Mesenchymal stem cell (in vitro differentiated cells and primary cell): Measurements from ENCODE around the gene CHURC1.

Experiments
- DNase-seq: peaks from one replicate; pipeline ENCODE4 v3.0.0-alpha.2; 2013
- H2AFZ ChIP-seq: one replicate; pipeline ENCODE4 v1.6.1; 2013; ENCODE audit warnings: low read depth, mild to moderate bottlenecking, control low read depth, inconsistent platforms, low read length, moderate library complexity
- H2AK5ac ChIP-seq: 2 replicates; pipeline ENCODE4 v1.6.1; 2013; ENCODE audit warnings: low read length, moderate library complexity, mild to moderate bottlenecking, inconsistent platforms; ENCODE audit not compliant: severe bottlenecking
- H2BK120ac ChIP-seq: one replicate; pipeline ENCODE4 v1.6.1; 2013; ENCODE audit warnings: low read depth, mild to moderate bottlenecking, inconsistent platforms, low read length, moderate library complexity
- H2BK12ac ChIP-seq, 2 experiments: one replicate each; pipeline ENCODE4 v1.6.1; 2013; ENCODE audit warnings: inconsistent platforms in 2 of 2, low read length in 2 of 2, mild to moderate bottlenecking in 2 of 2, moderate library complexity in 2 of 2, control low read depth in 1 of 2
- H2BK15ac ChIP-seq: one replicate; pipeline ENCODE4 v1.6.1; 2013; ENCODE audit warnings: mild to moderate bottlenecking, low read depth, inconsistent platforms; ENCODE audit not compliant: poor library complexity, severe bottlenecking
- H2BK5ac ChIP-seq: 2 replicates; pipeline ENCODE4 v1.6.1; 2013; ENCODE audit warnings: low read depth, mild to moderate bottlenecking, low read length, control low read depth, inconsistent platforms; ENCODE audit not compliant: poor library complexity, severe bottlenecking
- H3K14ac ChIP-seq, 2 experiments: one replicate each; pipeline ENCODE4 v1.6.1; 2013; ENCODE audit warnings: inconsistent platforms in 2 of 2, low read length in 2 of 2, control low read depth in 1 of 2, mild to moderate bottlenecking in 1 of 2, moderate library complexity in 1 of 2
- H3K18ac ChIP-seq, 2 experiments: one replicate each; pipeline ENCODE4 v1.6.1; 2013; ENCODE audit warnings: inconsistent platforms in 2 of 2, low read length in 2 of 2, control low read depth in 1 of 2, low read depth in 1 of 2, mild to moderate bottlenecking in 1 of 2
- H3K23ac ChIP-seq, 2 experiments: one replicate each; pipeline ENCODE4 v1.6.1; 2013; ENCODE audit warnings: inconsistent platforms in 2 of 2, low read length in 2 of 2, mild to moderate bottlenecking in 2 of 2, moderate library complexity in 2 of 2, control low read depth in 1 of 2
- H3K27ac ChIP-seq: 2 replicates; pipeline ENCODE4 v1.5.1; 2013; ENCODE audit warnings: mild to moderate bottlenecking, moderate library complexity, low read length, control low read depth, inconsistent platforms; ENCODE audit not compliant: poor library complexity, severe bottlenecking
- H3K27me3 ChIP-seq, 2 experiments: 2 replicates each; pipeline versions ENCODE4 v1.6.1 to v1.7.0; 2013; ENCODE audit warnings: low read length in 2 of 2, mild to moderate bottlenecking in 2 of 2, moderate library complexity in 2 of 2, control low read depth in 1 of 2, inconsistent platforms in 1 of 2; ENCODE audit not compliant: control insufficient read depth in 1 of 2, insufficient read depth in 1 of 2
- H3K36me3 ChIP-seq, 2 experiments: 2 replicates each; pipeline versions ENCODE4 v1.6.1 to v1.7.0; 2013; ENCODE audit warnings: low read length in 2 of 2, control low read depth in 1 of 2, inconsistent platforms in 1 of 2, low read depth in 1 of 2, mild to moderate bottlenecking in 1 of 2; ENCODE audit not compliant: insufficient read depth in 2 of 2, control insufficient read depth in 1 of 2
- H3K4ac ChIP-seq, 2 experiments: one replicate each; pipeline ENCODE4 v1.6.1; 2013; ENCODE audit warnings: inconsistent platforms in 2 of 2, low read length in 2 of 2, mild to moderate bottlenecking in 2 of 2, moderate library complexity in 2 of 2, control low read depth in 1 of 2, low read depth in 1 of 2
- H3K4me1 ChIP-seq: 2 replicates; pipeline ENCODE4 v1.6.1; 2013; ENCODE audit warnings: low read depth, low read length, control low read depth; ENCODE audit not compliant: control insufficient read depth, insufficient read depth
- H3K4me2 ChIP-seq: 2 replicates; pipeline ENCODE4 v1.6.1; 2013; ENCODE audit warnings: low read length, mild to moderate bottlenecking, inconsistent platforms; ENCODE audit not compliant: poor library complexity, severe bottlenecking
- H3K4me3 ChIP-seq, 2 experiments: 2 replicates each; pipeline versions ENCODE4 v1.5.1 to v1.7.0; 2013; ENCODE audit warnings: low read length in 2 of 2, mild to moderate bottlenecking in 2 of 2, control low read depth in 1 of 2, low read depth in 1 of 2; ENCODE audit not compliant: insufficient read depth in 1 of 2
- H3K79me1 ChIP-seq: replicated peaks from 2 replicates; pipeline ENCODE4 v1.6.1; 2013; ENCODE audit warnings: mild to moderate bottlenecking, control low read depth, low read length, inconsistent platforms; ENCODE audit not compliant: poor library complexity, severe bottlenecking
- H3K9ac ChIP-seq: 2 replicates; pipeline ENCODE4 v1.7.0; 2013; ENCODE audit warnings: mild to moderate bottlenecking, low read length, moderate library complexity
- H3K9me3 ChIP-seq: 2 replicates; pipeline ENCODE4 v1.7.0; 2013; ENCODE audit warnings: mild to moderate bottlenecking, low read length; ENCODE audit not compliant: control insufficient read depth
- H4K8ac ChIP-seq: one replicate; pipeline ENCODE4 v1.6.1; 2013; ENCODE audit warnings: inconsistent platforms, mild to moderate bottlenecking, low read length, moderate library complexity
- H4K91ac ChIP-seq: one replicate; pipeline ENCODE4 v1.6.1; 2013; ENCODE audit warnings: mild to moderate bottlenecking, low read length, inconsistent platforms
- WGBS: methylation state at CpG from one replicate; pipeline ENCODE4 v1.1.7; 2013; ENCODE audit warnings: mixed read lengths; 5-methylcytosine and 5-hydroxymethylcytosine counted together

CHURC1 gene

DNA sequence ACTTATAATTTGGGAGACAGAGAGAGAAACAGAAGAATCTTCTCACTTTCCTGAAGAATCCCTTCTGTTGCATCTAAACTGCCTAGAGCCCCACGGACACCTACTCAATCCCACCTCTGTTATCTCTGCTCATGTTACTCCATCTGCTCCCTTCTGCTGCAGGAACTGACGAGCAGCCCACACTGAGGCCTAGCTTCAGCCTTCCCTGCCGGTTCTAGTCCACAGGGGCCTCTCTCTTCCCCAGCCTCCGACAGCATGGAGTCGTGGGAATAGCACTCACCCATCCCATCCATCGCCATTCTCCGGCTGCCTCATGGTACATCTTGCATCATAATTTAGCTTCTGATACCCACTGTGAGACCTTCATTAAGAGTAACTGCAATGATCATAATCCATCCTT lies 53.9 kb downstream of the CHURC1 start:
- H3K4me1 ChIP-seq = peaks cover 45% of the 10 kb centered on the region
- no peak overlapping the region for H2AFZ ChIP-seq
- H4K91ac ChIP-seq = no peak overlapping the region
- H2BK15ac ChIP-seq = no peak overlapping the region
- H3K36me3 ChIP-seq = peaks cover 0 to 22% of the 10 kb centered on the region in 2 experiments
- H3K4ac ChIP-seq = no peak overlapping the region
- 82% methylated on average over 7 of the region's 7 CpGs for WGBS
- no peak overlapping the region for H2BK5ac ChIP-seq
- H3K27me3 ChIP-seq = peaks cover 0 to 7% of the 10 kb centered on the region in 2 experiments
- peak overlapping the region; percentile 82 for H3K27ac ChIP-seq
- no peak overlapping the region for H3K23ac ChIP-seq
- no peak overlapping the region for H3K9ac ChIP-seq
- no peak overlapping the region for H2BK120ac ChIP-seq
- peak overlapping the region; percentile 63 for H2AK5ac ChIP-seq
- no peak overlapping the region for H3K14ac ChIP-seq
- H3K4me3 ChIP-seq = no peak overlapping the region
- no peak overlapping the region for H3K18ac ChIP-seq
- DNase-seq = no peak
- H2BK12ac ChIP-seq = no peak overlapping the region
- no peaks in the 10 kb centered on the region for H3K9me3 ChIP-seq
- peaks cover 5% of the 10 kb centered on the region for H3K79me1 ChIP-seq
- H3K4me2 ChIP-seq = no peak overlapping the region
- no peak overlapping the region for H4K8ac ChIP-seq

DNA sequence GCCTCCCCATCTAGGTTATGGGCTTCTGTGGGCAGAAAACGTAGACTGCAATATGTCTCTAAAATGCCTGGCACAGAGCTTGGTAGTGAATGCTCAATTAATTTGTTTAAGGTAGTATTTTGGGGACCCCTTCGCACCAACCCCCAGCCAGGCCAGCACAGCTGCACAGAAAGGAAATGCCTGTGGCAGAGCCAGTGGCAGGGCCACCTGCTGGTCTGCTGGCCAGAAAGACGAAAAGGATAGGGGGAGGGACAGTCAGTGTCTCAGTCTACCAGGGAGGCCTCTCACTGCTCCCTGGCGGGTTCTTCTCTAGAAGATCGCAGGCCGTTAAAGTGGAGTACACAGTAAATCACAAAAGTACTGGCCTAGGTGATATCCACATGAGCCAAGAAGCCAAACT lies 54.4 kb downstream of the CHURC1 start:
- Histone ChIP-seq H3K9ac (no peak overlapping the region), H2BK5ac (no peak overlapping the region), H3K79me1 (peaks cover 2% of the 10 kb centered on the region), H4K91ac (no peak overlapping the region), H2BK12ac (no peak overlapping the region), H4K8ac (no peak overlapping the region), H3K4me3 (no peak overlapping the region), H3K4me2 (peak overlapping the region; percentile 48), H3K4ac (no peak overlapping the region), H2BK120ac (no peak overlapping the region), H2BK15ac (no peak overlapping the region), H2AK5ac (no peak overlapping the region), H2AFZ (no peak overlapping the region), H3K4me1 (peaks cover 41% of the 10 kb centered on the region), H3K27me3 (peaks cover 0 to 7% of the 10 kb centered on the region in 2 experiments), H3K9me3 (no peaks in the 10 kb centered on the region), H3K18ac (no peak overlapping the region), H3K27ac (peak overlapping the region; percentile 82), H3K14ac (no peak overlapping the region), H3K23ac (no peak overlapping the region), H3K36me3 (peaks cover 0 to 17% of the 10 kb centered on the region in 2 experiments)
- WGBS = 72% methylated on average over 6 of the region's 6 CpGs
- no peak for DNase-seq

DNA sequence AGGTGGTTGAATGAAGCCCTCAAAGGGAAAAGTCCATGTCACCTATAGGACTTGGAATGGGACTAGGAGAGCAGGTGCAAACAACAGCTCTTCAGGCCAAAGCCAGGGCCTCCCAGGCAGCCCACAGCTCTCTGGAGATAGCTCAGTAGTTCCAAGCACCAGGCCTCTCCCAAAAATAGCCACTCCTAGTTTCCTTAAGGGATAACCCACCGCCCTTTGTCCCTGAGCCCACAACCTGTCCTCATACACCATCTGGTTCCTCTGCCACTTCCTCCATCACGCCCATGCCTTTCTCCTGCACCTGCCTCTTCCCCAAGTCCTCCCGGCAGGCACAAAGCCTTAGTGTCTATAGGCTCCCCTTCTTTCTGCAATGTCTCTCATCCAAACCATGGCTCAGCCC lies 55.8 kb downstream of the CHURC1 start:
- Histone ChIP-seq H2BK5ac (no peak overlapping the region), H3K27ac (no peak overlapping the region), H2AFZ (no peak overlapping the region), H3K9ac (no peak overlapping the region), H3K4ac (no peak overlapping the region), H3K36me3 (peaks cover 0 to 14% of the 10 kb centered on the region in 2 experiments), H3K79me1 (peaks cover 2% of the 10 kb centered on the region), H4K8ac (no peak overlapping the region), H3K4me3 (no peak overlapping the region), H2BK15ac (no peak overlapping the region), H3K23ac (no peak overlapping the region), H3K9me3 (no peaks in the 10 kb centered on the region), H2BK120ac (no peak overlapping the region), H3K18ac (no peak overlapping the region), H2AK5ac (peak overlapping the region; percentile 47), H2BK12ac (no peak overlapping the region), H3K4me2 (no peak overlapping the region), H4K91ac (no peak overlapping the region), H3K4me1 (peaks cover 40% of the 10 kb centered on the region), H3K27me3 (peaks cover 0 to 7% of the 10 kb centered on the region in 2 experiments), H3K14ac (no peak overlapping the region)
- WGBS = 91% methylated on average over 3 of the region's 3 CpGs
- DNase-seq = no peak

DNA sequence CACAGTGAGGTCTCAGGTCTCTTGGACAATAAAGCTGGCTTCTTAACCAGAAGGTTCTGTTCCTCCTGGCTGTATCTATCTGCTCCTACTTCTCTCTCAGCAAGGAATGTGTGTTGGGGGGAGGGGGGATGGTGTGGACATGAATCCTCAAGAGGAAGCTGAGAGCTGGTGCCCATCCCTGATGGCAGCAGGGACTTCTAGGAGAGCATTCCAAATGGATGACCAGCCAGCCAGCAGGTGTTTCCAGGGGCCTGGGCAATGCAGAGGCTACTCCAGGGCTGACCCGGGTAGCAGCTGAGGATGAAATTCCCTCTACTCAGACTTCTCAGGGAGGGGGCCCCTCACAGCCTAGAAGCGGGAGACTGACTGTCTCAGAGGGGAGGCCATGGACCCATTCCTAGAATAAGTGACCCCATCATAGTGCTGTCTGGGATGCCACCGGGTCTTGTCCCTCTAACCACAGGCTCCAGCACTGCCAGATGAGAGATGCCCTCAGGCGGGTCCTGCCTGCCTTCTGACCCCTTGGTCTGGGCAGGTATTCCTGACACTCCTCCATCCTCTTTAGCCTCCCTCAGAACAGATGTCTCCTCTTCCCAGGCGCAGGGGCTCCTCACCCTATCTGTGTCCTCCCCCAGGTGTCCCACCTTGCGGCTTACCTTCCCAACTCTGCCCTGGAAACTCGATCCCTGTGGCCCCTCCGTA lies 56.7 kb downstream of the CHURC1 start:
- Histone ChIP-seq H3K4ac (peak overlapping the region in 1 of 2 experiments; percentile 13), H3K79me1 (peaks cover 2% of the 10 kb centered on the region), H3K27ac (peak overlapping the region; percentile 60), H3K18ac (no peak overlapping the region), H3K4me3 (peak overlapping the region; percentile 76 to 77), H2BK5ac (no peak overlapping the region), H4K8ac (no peak overlapping the region), H3K4me1 (peaks cover 37% of the 10 kb centered on the region), H3K9me3 (no peaks in the 10 kb centered on the region), H2BK12ac (no peak overlapping the region), H2BK120ac (no peak overlapping the region), H3K14ac (no peak overlapping the region), H3K36me3 (peaks cover 0 to 10% of the 10 kb centered on the region in 2 experiments), H2AK5ac (peak overlapping the region; percentile 74), H3K9ac (peak overlapping the region; percentile 70), H3K27me3 (peaks cover 0 to 7% of the 10 kb centered on the region in 2 experiments), H3K23ac (peak overlapping the region in 1 of 2 experiments; percentile 63), H2BK15ac (no peak overlapping the region), H3K4me2 (peak overlapping the region; percentile 87), H4K91ac (no peak overlapping the region), H2AFZ (no peak overlapping the region)
- no peak for DNase-seq
- 44% methylated on average over 8 of the region's 8 CpGs for WGBS
